Stomach (tissue), 9 donors: ENCODE measurements around the gene MRPL55. TPM values are rescaled to one million over a fixed set of nuclear protein-coding genes. Genes with fewer than 3 reads are reported as not detected.

ENCODE experiments used
- DNase-seq, 2 donors: peaks; one replicate each; pipeline versions ENCODE4 v3.0.0 to v3.0.0-alpha.2; 2013 to 2019
- H3K27ac ChIP-seq, 5 donors: fragments of 200-600 bp in 4 of 5; sonication (generic) in 4 of 5; one replicate each; pipeline ENCODE4 v1.5.1; 2013 to 2019; ENCODE audit warnings: mild to moderate bottlenecking in 1 of 5, moderate library complexity in 1 of 5
- H3K27me3 ChIP-seq, 3 donors: fragments of 200-600 bp; sonication (generic); one replicate each; pipeline ENCODE4 v1.5.1; 2017 to 2019; ENCODE audit warnings: mixed run types in 1 of 3
- H3K36me3 ChIP-seq, 4 donors: fragments of 200-600 bp; sonication (generic); 1 replicate in 3 of 4; 2 replicates in 1 of 4; pipeline ENCODE4 v1.5.1; 2016 to 2019
- H3K4me1 ChIP-seq, 4 donors: fragments of 200-600 bp; sonication (generic); one replicate each; pipeline ENCODE4 v1.5.1; 2016 to 2019
- H3K4me3 ChIP-seq, 4 donors: fragments of 200-600 bp; sonication (generic) in 3 of 4; one replicate each; pipeline ENCODE4 v1.5.1; 2016 to 2019; ENCODE audit warnings: mild to moderate bottlenecking in 1 of 4
- H3K9me3 ChIP-seq, 4 donors: fragments of 200-600 bp; sonication (generic); one replicate each; pipeline ENCODE4 v1.5.1; 2016 to 2019
- EP300 ChIP-seq: sonication (generic); formaldehyde crosslinking; IDR thresholded peaks from one replicate; pipeline ENCODE4 v1.6.1; 2017; ENCODE audit warnings: antibody characterized with exemption
- POLR2A ChIP-seq, 4 donors: fragments of 450-650 bp; IDR thresholded peaks; one replicate each; pipeline ENCODE4 v1.6.1; 2016; ENCODE audit warnings: antibody characterized with exemption in 4 of 4, control low read depth in 2 of 4, mild to moderate bottlenecking in 1 of 4, moderate library complexity in 1 of 4
- POLR2AphosphoS5 ChIP-seq, 3 donors: sonication (generic); formaldehyde crosslinking; IDR thresholded peaks; one replicate each; pipeline ENCODE4 v1.6.1; 2016; ENCODE audit warnings: antibody characterized with exemption in 3 of 3
- WGBS, 5 donors: extraction: QIAGEN DNeasy Blood & Tissue Kit in 3 of 5; methylation state at CpG; one replicate each; pipeline versions ENCODE4 v1.1.5 to v1.1.7; 2013 to 2018; 5-methylcytosine and 5-hydroxymethylcytosine counted together
- intact Hi-C: fragments of 100-400 bp; cut with DNase I; formaldehyde crosslinking; loops from one replicate; pipeline ENCODE4 v1.15.1; 2023; ENCODE audit warnings: low total_unique reads
- polyA plus RNA-seq, 3 donors: library from polyadenylated mRNA; stranded (reverse); fragments of 200-250 nt; gene quantifications; one replicate each; pipeline ENCODE4 v1.2.3, GENCODE V29; 2013
- total RNA-seq, 5 donors: library from RNA; depleted of rRNA; stranded (reverse); fragments of >200 nt; gene quantifications; one replicate each; pipeline versions ENCODE4 v1.1.0 to v1.2.3, GENCODE V29; 2014 to 2016
- TF ChIP-seq, protein P1 (sequence below), 7 experiments: fragments of 450-650 bp in 4 of 7; fragments of 200-600 bp in 3 of 7; sonication (generic) in 3 of 7; IDR thresholded peaks; one replicate each; pipeline ENCODE4 v1.5.1; 2016 to 2019; ENCODE audit warnings: antibody characterized with exemption in 7 of 7, control low read depth in 2 of 7, mild to moderate bottlenecking in 1 of 7
- donor health status: healthy with polysubstance abuse.
- donor health status: Bipolar disorder and iron deficiency.
- donor health status: healthy.

MRPL55 gene
- total and polyA plus RNA-seq, 8 donors: 18.7 to 158 (median 100) TPM

GRCh38 chr1:228075801-228076271 is 33.3 kb downstream of the MRPL55 start:
- 71 to 84% (median 75%) methylated on average over 7 to 9 of the region's 9 CpGs for WGBS, 5 donors
- intact Hi-C loops: loop anchor here (10.0 kb wide), 1 partner anchor 291 kb away; no protein-coding TSS in a partner anchor
- peak in 1 of 2 donors; percentile 20 for DNase-seq

GRCh38 chr1:228074954-228075730 is 34.0 kb downstream of the MRPL55 start:
- DNase-seq: peak in 1 of 2 donors; percentile 24
- WGBS, 5 donors: 33 to 42% (median 37%) methylated on average over 15 to 18 of the region's 18 CpGs
- Histone ChIP-seq H3K27me3 (peaks cover 0 to 26% (median 5%) of the 10 kb centered on the region in 3 donors), H3K4me3 (no peak overlapping the region), H3K4me1 (no peaks in the 10 kb centered on the region), H3K27ac (no peak overlapping the region), H3K9me3 (no peaks in the 10 kb centered on the region), H3K36me3 (no peaks in the 10 kb centered on the region)
- TF ChIP-seq, protein P1, sequence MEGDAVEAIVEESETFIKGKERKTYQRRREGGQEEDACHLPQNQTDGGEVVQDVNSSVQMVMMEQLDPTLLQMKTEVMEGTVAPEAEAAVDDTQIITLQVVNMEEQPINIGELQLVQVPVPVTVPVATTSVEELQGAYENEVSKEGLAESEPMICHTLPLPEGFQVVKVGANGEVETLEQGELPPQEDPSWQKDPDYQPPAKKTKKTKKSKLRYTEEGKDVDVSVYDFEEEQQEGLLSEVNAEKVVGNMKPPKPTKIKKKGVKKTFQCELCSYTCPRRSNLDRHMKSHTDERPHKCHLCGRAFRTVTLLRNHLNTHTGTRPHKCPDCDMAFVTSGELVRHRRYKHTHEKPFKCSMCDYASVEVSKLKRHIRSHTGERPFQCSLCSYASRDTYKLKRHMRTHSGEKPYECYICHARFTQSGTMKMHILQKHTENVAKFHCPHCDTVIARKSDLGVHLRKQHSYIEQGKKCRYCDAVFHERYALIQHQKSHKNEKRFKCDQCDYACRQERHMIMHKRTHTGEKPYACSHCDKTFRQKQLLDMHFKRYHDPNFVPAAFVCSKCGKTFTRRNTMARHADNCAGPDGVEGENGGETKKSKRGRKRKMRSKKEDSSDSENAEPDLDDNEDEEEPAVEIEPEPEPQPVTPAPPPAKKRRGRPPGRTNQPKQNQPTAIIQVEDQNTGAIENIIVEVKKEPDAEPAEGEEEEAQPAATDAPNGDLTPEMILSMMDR (IDR thresholded peaks at IDR 0.05): no peak
- intact Hi-C loops: loop anchor here (10.0 kb wide), 1 partner anchor 290 kb away; no protein-coding TSS in a partner anchor

More at GRCh38 chr1:228075801-228076271, 33.3 kb downstream of the MRPL55 start:
- H3K27me3 ChIP-seq: peaks cover 0 to 19% (median 2%) of the 10 kb centered on the region in 3 donors
- no peak overlapping the region for H3K4me3 ChIP-seq
- H3K36me3 ChIP-seq: no peaks in the 10 kb centered on the region
- H3K27ac ChIP-seq: no peak overlapping the region
- peaks cover under 1 to 6% (median 2%) of the 10 kb centered on the region in 4 donors for H3K4me1 ChIP-seq
- TF ChIP-seq EP300: no peak
- TF ChIP-seq POLR2AphosphoS5 (IDR thresholded peaks at IDR 0.05): no peak
- TF ChIP-seq, protein P1 (IDR thresholded peaks at IDR 0.05): no peak
- no peak for TF ChIP-seq POLR2A (IDR thresholded peaks at IDR 0.05)
- H3K9me3 ChIP-seq: no peaks in the 10 kb centered on the region

DNA sequence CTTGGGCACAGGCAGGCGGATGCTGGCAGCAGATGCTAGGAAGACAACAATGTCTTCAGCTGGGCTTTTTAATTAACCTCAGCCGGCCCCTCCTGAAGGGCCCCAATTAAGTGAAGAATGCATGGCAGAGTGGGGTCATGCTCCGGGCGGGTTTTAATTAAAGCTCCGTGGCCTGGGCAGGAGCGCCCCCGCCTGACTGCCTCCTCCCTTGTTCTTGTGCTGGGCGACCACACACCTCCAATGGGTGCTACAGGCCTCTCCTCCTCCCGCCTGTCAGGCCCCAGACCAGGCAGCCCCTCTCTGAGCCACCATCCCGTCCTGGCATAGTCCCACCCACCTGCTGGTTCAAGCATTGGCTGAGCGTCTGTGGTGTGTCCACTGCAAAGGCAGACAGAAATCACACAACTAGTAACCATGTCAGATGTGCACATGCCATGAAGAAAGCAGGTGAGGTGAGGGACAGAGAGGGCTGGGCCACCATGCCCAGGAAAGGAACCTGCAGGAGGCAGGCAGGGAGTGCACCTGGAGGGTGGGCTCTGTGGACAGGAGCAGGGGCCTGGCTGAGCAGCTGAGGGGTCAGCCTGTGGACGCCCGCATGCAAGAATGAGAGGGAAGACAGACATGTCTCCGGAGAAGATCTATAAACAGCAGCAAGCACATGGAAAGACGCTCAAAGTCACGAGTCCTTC is 35.1 kb downstream of the MRPL55 start:
- DNase-seq: peak; percentile 31 to 61
- Histone ChIP-seq H3K4me1 (no peaks in the 10 kb centered on the region), H3K4me3 (no peak overlapping the region), H3K27ac (no peak overlapping the region), H3K36me3 (no peaks in the 10 kb centered on the region), H3K27me3 (peaks cover 0 to 37% (median 5%) of the 10 kb centered on the region in 3 donors), H3K9me3 (no peaks in the 10 kb centered on the region)
- WGBS, 5 donors: 32 to 42% (median 35%) methylated on average over 14 to 16 of the region's 16 CpGs
- intact Hi-C loops: loop anchor here (10.0 kb wide), 1 partner anchor 289 kb away; no protein-coding TSS in a partner anchor
- TF ChIP-seq, protein P1 (IDR thresholded peaks at IDR 0.05): peak in 1 of 7 experiments; percentile 11
- TF ChIP-seq EP300: no peak

- Histone ChIP-seq H3K27me3 (peaks cover 0 to 45% (median 5%) of the 10 kb centered on the region in 3 donors), H3K9me3 (no peaks in the 10 kb centered on the region), H3K4me3 (no peak overlapping the region), H3K4me1 (no peaks in the 10 kb centered on the region), H3K36me3 (no peaks in the 10 kb centered on the region), H3K27ac (no peak overlapping the region)
- TF ChIP-seq POLR2AphosphoS5 (IDR thresholded peaks at IDR 0.05): no peak
- no peak for TF ChIP-seq POLR2A (IDR thresholded peaks at IDR 0.05)
- no peak for TF ChIP-seq EP300
- TF ChIP-seq, protein P1 (IDR thresholded peaks at IDR 0.05): no peak
- peak in 1 of 2 donors; percentile 24 for DNase-seq
- 66 to 68% (median 67%) methylated on average over 18 to 23 of the region's 23 CpGs for WGBS, 5 donors
- intact Hi-C loops: loop anchor here (10.0 kb wide), 1 partner anchor 288 kb away; no protein-coding TSS in a partner anchor
These were observed 35.8 kb downstream of the MRPL55 start for GRCh38 chr1:228073061-228073856.
